ENCODE results near the gene PAX7.

Gene PAX7

GRCh38 chr1:18739897-18740296 lies 109.3 kb downstream of the PAX7 start:
- TF ChIP-seq, protein P1, sequence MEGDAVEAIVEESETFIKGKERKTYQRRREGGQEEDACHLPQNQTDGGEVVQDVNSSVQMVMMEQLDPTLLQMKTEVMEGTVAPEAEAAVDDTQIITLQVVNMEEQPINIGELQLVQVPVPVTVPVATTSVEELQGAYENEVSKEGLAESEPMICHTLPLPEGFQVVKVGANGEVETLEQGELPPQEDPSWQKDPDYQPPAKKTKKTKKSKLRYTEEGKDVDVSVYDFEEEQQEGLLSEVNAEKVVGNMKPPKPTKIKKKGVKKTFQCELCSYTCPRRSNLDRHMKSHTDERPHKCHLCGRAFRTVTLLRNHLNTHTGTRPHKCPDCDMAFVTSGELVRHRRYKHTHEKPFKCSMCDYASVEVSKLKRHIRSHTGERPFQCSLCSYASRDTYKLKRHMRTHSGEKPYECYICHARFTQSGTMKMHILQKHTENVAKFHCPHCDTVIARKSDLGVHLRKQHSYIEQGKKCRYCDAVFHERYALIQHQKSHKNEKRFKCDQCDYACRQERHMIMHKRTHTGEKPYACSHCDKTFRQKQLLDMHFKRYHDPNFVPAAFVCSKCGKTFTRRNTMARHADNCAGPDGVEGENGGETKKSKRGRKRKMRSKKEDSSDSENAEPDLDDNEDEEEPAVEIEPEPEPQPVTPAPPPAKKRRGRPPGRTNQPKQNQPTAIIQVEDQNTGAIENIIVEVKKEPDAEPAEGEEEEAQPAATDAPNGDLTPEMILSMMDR (IDR thresholded peaks at IDR 0.05) = no peak

DNA sequence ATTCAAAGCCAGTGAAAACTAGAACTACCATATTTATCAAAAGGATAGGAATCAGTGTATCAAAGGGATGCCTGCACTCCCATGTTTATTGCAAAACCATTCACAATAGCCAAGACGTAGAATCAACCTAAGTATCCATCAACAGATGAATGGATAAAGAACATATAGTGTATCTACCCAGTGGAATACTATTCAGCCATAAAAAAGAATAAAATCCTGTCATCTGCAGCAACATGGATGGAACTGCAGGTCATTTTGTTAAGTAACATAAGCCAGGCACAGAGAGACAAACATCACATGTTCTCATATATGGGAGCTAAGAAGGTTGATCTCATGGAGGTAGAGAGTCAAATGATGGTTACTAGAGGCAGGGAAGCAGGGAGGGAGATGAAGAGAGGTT lies 110.0 kb downstream of the PAX7 start:
- TF ChIP-seq, protein P1 (IDR thresholded peaks at IDR 0.05) = no peak

GRCh38 chr1:18743233-18743632 lies 112.6 kb downstream of the PAX7 start:
- TF ChIP-seq, protein P1 (IDR thresholded peaks at IDR 0.05) = no peak

- TF ChIP-seq, protein P1 (IDR thresholded peaks at IDR 0.05) = no peak
These were observed 116.3 kb downstream of the PAX7 start for GRCh38 chr1:18746981-18747380.

GRCh38 chr1:18747671-18748070 lies 117.0 kb downstream of the PAX7 start:
- TF ChIP-seq, protein P1 (IDR thresholded peaks at IDR 0.05) = no peak

DNA sequence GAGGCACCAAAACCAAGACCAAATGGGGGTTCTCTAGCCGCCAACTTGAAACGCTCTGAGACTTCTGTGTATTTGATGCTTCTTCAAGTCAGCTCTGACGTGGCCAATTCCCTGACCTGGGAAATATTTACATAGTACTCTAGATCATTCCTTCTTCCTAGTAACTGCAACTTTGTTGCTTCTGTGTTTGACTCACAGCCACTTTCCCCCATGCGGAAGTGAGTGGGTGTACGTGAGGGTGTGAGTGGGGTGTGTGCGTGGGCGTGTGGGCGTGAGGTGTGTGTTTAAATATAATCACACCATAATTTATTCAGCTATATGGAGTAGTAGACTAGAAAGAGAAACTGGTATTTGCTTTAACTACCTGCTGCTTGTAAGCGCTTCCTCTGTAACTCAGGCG lies 117.8 kb downstream of the PAX7 start:
- TF ChIP-seq, protein P1 (IDR thresholded peaks at IDR 0.05) = no peak

DNA sequence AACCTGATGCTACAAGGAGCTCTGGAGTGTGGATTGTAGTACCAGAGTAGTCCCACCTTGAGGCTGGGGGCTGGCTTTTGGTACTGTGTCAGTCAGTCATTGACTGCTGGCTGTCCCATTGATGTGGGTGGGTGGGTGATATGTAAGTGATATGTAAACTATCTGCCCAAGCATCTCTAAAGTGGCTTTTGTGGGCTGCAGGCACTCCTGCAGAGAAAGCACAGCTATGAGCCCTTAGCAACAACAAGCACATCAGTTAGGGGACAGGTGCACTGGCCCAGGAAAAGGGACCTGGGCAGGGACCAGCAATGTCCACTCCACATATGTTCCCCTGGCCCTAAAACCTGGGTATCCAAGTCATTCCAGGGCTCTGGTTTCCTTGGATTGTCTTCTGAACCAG lies 118.9 kb downstream of the PAX7 start:
- TF ChIP-seq, protein P1 (IDR thresholded peaks at IDR 0.05) = no peak

DNA sequence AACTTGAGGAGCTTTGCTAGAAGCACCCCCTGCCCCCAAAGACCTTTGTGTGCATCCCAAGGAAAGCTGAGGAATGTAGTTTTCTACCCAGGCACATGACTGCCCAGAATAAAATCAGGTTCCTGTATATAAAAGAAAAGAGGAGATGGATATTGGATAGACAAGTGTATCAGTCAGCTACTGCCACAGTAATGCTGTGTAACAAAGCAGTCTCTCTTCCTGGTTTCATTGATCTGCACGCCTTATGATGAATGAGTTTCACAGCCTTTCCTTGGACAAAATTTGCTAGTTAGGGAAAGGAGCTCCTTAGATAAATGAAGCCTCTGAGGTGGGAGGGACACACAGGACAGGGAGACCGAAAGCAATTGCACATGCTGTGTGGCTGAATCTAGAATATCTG lies 120.0 kb downstream of the PAX7 start:
- TF ChIP-seq, protein P1 (IDR thresholded peaks at IDR 0.05) = no peak

All from LNCAP (cell line).